Ishikawa (cell line): Measurements from ENCODE around the gene TMPRSS15.

ENCODE experiments used
- CEBPB ChIP-seq: IDR thresholded peaks from 2 replicates; pipeline ENCODE4 v1.6.1; 2012
- EGR1 ChIP-seq: IDR thresholded peaks from 2 replicates; pipeline ENCODE4 v1.6.1; 2012
- EP300 ChIP-seq: IDR thresholded peaks from 2 replicates; pipeline ENCODE4 v1.6.1; 2012; ENCODE audit warnings: borderline replicate concordance
- FOXM1 ChIP-seq: IDR thresholded peaks from 2 replicates; pipeline ENCODE4 v1.6.1; 2012; ENCODE audit warnings: low read depth, borderline replicate concordance
- NFIC ChIP-seq: IDR thresholded peaks from 2 replicates; pipeline ENCODE4 v1.6.1; 2012
- RAD21 ChIP-seq: IDR thresholded peaks from 2 replicates; pipeline ENCODE4 v1.6.1; 2012; ENCODE audit warnings: low read depth
- TAF1 ChIP-seq: IDR thresholded peaks from 2 replicates; pipeline ENCODE4 v1.6.1; 2012; ENCODE audit warnings: low read depth, mild to moderate bottlenecking
- TCF12 ChIP-seq: IDR thresholded peaks from 2 replicates; pipeline ENCODE4 v1.6.1; 2012; ENCODE audit warnings: low read depth
- TEAD4 ChIP-seq: IDR thresholded peaks from 2 replicates; pipeline ENCODE4 v1.6.1; 2012
- YY1 ChIP-seq: IDR thresholded peaks from 2 replicates; pipeline ENCODE4 v1.6.1; 2012; ENCODE audit warnings: low read depth
- ZBTB7A ChIP-seq: IDR thresholded peaks from 2 replicates; pipeline ENCODE4 v1.6.1; 2012; ENCODE audit warnings: low read depth
- TF ChIP-seq, protein P1 (sequence below): IDR thresholded peaks from 2 replicates; pipeline ENCODE4 v1.6.1; 2012
- TF ChIP-seq, protein P2 (sequence below): IDR thresholded peaks from 2 replicates; pipeline ENCODE4 v1.6.1; 2012; ENCODE audit warnings: low read depth, mild to moderate bottlenecking
- TF ChIP-seq, protein P3 (sequence below): IDR thresholded peaks from 2 replicates; pipeline ENCODE4 v1.6.1; 2012

DNA sequence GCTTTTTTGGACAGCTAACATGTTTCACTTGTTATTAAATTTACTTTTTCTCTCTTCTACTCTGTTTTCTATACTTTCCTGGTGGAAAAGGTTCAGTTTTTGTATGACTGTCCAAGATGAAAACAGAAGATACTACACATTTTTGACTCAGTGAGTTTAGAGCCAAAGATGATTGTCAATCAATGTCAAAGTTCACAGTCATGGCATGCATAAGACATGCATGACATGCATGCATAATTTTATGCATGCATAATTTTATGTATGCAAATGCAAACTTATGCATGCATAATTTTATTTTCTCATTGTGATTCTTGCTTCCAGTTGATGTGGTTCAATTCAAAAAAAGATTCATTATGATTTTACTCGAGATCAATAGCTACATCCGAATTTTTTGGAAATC lies 48.1 kb upstream of the TMPRSS15 start:
- TF ChIP-seq EP300 (no peak), YY1 (no peak), CEBPB (no peak), FOXM1 (no peak), RAD21 (no peak), ZBTB7A (no peak), TEAD4 (no peak), NFIC (no peak), TCF12 (no peak), TAF1 (no peak), EGR1 (no peak)
- TF ChIP-seq, protein P1, sequence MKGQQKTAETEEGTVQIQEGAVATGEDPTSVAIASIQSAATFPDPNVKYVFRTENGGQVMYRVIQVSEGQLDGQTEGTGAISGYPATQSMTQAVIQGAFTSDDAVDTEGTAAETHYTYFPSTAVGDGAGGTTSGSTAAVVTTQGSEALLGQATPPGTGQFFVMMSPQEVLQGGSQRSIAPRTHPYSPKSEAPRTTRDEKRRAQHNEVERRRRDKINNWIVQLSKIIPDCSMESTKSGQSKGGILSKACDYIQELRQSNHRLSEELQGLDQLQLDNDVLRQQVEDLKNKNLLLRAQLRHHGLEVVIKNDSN = no peak
- TF ChIP-seq, protein P2, sequence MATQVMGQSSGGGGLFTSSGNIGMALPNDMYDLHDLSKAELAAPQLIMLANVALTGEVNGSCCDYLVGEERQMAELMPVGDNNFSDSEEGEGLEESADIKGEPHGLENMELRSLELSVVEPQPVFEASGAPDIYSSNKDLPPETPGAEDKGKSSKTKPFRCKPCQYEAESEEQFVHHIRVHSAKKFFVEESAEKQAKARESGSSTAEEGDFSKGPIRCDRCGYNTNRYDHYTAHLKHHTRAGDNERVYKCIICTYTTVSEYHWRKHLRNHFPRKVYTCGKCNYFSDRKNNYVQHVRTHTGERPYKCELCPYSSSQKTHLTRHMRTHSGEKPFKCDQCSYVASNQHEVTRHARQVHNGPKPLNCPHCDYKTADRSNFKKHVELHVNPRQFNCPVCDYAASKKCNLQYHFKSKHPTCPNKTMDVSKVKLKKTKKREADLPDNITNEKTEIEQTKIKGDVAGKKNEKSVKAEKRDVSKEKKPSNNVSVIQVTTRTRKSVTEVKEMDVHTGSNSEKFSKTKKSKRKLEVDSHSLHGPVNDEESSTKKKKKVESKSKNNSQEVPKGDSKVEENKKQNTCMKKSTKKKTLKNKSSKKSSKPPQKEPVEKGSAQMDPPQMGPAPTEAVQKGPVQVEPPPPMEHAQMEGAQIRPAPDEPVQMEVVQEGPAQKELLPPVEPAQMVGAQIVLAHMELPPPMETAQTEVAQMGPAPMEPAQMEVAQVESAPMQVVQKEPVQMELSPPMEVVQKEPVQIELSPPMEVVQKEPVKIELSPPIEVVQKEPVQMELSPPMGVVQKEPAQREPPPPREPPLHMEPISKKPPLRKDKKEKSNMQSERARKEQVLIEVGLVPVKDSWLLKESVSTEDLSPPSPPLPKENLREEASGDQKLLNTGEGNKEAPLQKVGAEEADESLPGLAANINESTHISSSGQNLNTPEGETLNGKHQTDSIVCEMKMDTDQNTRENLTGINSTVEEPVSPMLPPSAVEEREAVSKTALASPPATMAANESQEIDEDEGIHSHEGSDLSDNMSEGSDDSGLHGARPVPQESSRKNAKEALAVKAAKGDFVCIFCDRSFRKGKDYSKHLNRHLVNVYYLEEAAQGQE = no peak
- TF ChIP-seq, protein P3, sequence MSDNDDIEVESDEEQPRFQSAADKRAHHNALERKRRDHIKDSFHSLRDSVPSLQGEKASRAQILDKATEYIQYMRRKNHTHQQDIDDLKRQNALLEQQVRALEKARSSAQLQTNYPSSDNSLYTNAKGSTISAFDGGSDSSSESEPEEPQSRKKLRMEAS = no peak
